Endothelial cell of umbilical vein (primary cell): ENCODE data around the gene LGALS7B. TPM values are rescaled to one million over a fixed set of nuclear protein-coding genes. Genes with fewer than 3 reads are reported as not detected.
"Not testable (repeated sequence)": the region's sequence is repeated elsewhere in the genome, so short reads cannot be mapped to it uniquely, and the experiment has no call there.

Experiments used
- BruUV-seq: library from RNA; stranded (reverse); fragments of 400-500 nt; replicated peaks from 2 replicates; lab custom pipeline; 2021; lab: Mats Ljungman, UMichigan
- CTCF ChIA-PET: fragments of 300-600, 350-600 bp; sonication (Branson Sonifier 250); formaldehyde crosslinking; loops from one replicate; lab custom pipeline; 2021; ENCODE audit warnings: antibody characterized with exemption, inconsistent platforms; lab: Charles Lee
- POLR2A ChIA-PET: fragments of 300-600, 350-600 bp; sonication (Branson Sonifier 250); formaldehyde crosslinking; loops from one replicate; lab custom pipeline; 2021; ENCODE audit warnings: antibody characterized with exemption, inconsistent platforms; lab: Charles Lee
- DNase-seq: peaks from one replicate; pipeline ENCODE4 v3.0.0-alpha.2; 2011; ENCODE audit warnings: low read depth, low spot score
- FAIRE-seq: peaks from 2 replicates; lab custom pipeline; 2011; peaks lifted over from hg19 to GRCh38; lab: Jason Lieb, UNC
- H2AFZ ChIP-seq: 2 replicates; pipeline ENCODE4 v1.6.0; 2012; ENCODE audit warnings: low read depth, low read length, control low read depth, inconsistent platforms
- H3K27ac ChIP-seq: 2 replicates; pipeline ENCODE4 v1.5.1; 2011; ENCODE audit warnings: low read depth, mild to moderate bottlenecking, control low read depth, low read length, moderate library complexity; ENCODE audit not compliant: insufficient read depth
- H3K27me3 ChIP-seq, 2 experiments: 2 replicates each; pipeline versions ENCODE4 v1.6.0 to v1.6.1; 2011; ENCODE audit warnings: low read length in 2 of 2, mixed read lengths in 1 of 2; ENCODE audit not compliant: control insufficient read depth in 2 of 2, insufficient read depth in 2 of 2
- H3K36me3 ChIP-seq, 2 experiments: 2 replicates in 1 of 2; 3 replicates in 1 of 2; pipeline ENCODE4 v1.5.1; 2011; ENCODE audit warnings: low read length in 2 of 2, mild to moderate bottlenecking in 1 of 2, moderate library complexity in 1 of 2; ENCODE audit not compliant: control insufficient read depth in 2 of 2, insufficient read depth in 2 of 2; ENCODE audit errors: extremely low read depth in 1 of 2
- H3K4me1 ChIP-seq: 3 replicates; pipeline ENCODE4 v1.5.1; 2011; ENCODE audit warnings: mild to moderate bottlenecking, low read length; ENCODE audit not compliant: control insufficient read depth, insufficient read depth; ENCODE audit errors: extremely low read depth
- H3K4me2 ChIP-seq: 2 replicates; pipeline ENCODE4 v1.6.1; 2011; ENCODE audit warnings: low read length, control low read depth, mixed read lengths; ENCODE audit not compliant: insufficient read depth
- H3K4me3 ChIP-seq, 3 experiments: fragments of 200-600 bp in 1 of 3; sonication (generic), shearing (Covaris generic) in 1 of 3; replicated peaks in 1 of 3; 2 replicates each; pipeline ENCODE4 v1.5.1; 2011 to 2016; ENCODE audit warnings: control low read depth in 3 of 3, low read length in 3 of 3, mild to moderate bottlenecking in 2 of 3, inconsistent platforms in 1 of 3, low read depth in 1 of 3, moderate library complexity in 1 of 3; ENCODE audit not compliant: insufficient read depth in 1 of 3
- H3K79me2 ChIP-seq: 2 replicates; pipeline ENCODE4 v1.6.0; 2012; ENCODE audit warnings: low read length, inconsistent platforms; ENCODE audit not compliant: control insufficient read depth, insufficient read depth
- H3K9ac ChIP-seq: replicated peaks from 2 replicates; pipeline ENCODE3; 2011; ENCODE audit warnings: low read length, control low read depth; ENCODE audit not compliant: insufficient read depth; ENCODE audit errors: extremely low read depth
- H3K9me1 ChIP-seq: replicated peaks from 3 replicates; pipeline ENCODE4 v1.6.0; 2011; ENCODE audit warnings: mild to moderate bottlenecking, low read length; ENCODE audit not compliant: control insufficient read depth, insufficient read depth; ENCODE audit errors: extremely low read depth
- H3K9me3 ChIP-seq: replicated peaks from 2 replicates; pipeline ENCODE4 v1.5.1; 2012; ENCODE audit warnings: low read length, inconsistent platforms; ENCODE audit not compliant: control insufficient read depth, insufficient read depth
- H4K20me1 ChIP-seq: replicated peaks from 2 replicates; pipeline ENCODE3; 2011; ENCODE audit warnings: mild to moderate bottlenecking, low read length; ENCODE audit not compliant: control insufficient read depth, insufficient read depth; ENCODE audit errors: extremely low read depth
- EZH2 ChIP-seq: IDR thresholded peaks from 2 replicates; pipeline ENCODE4 v1.6.1; 2012; ENCODE audit warnings: borderline replicate concordance, low read depth, mild to moderate bottlenecking, moderate library complexity, low read length, inconsistent platforms; ENCODE audit not compliant: severe bottlenecking
- FOS ChIP-seq: IDR thresholded peaks from 2 replicates; pipeline ENCODE4 v1.6.1; 2011; ENCODE audit warnings: mild to moderate bottlenecking, low read length, moderate library complexity, borderline replicate concordance; ENCODE audit not compliant: insufficient read depth
- GATA2 ChIP-seq: IDR thresholded peaks from 2 replicates; pipeline ENCODE4 v1.7.0; 2011; ENCODE audit warnings: low read depth, mild to moderate bottlenecking, moderate library complexity, mixed read lengths, low read length; ENCODE audit not compliant: insufficient read length, insufficient read depth
- JUN ChIP-seq: IDR thresholded peaks from 2 replicates; pipeline ENCODE4 v1.6.1; 2011; ENCODE audit warnings: borderline replicate concordance, low read depth; ENCODE audit not compliant: insufficient read length, insufficient read depth
- MYC ChIP-seq: IDR thresholded peaks from one replicate; pipeline ENCODE4 v1.6.1; 2011; ENCODE audit warnings: mild to moderate bottlenecking, low read depth, low read length
- POLR2A ChIP-seq: IDR thresholded peaks from 2 replicates; pipeline ENCODE4 v1.6.1; 2012; ENCODE audit warnings: low read depth, mild to moderate bottlenecking, control low read depth, low read length
- POLR2AphosphoS5 ChIP-seq: IDR thresholded peaks from 2 replicates; pipeline ENCODE4 v1.6.1; 2012; ENCODE audit warnings: low read depth, mild to moderate bottlenecking, control low read depth, low read length, moderate library complexity; ENCODE audit not compliant: insufficient read depth
- dilution Hi-C: fragments of 300-500 bp; cut with MboI; formaldehyde crosslinking; loops from one replicate; pipeline ENCODE4 v1.15.0; 2019; ENCODE audit warnings: low sequenced_read_pairs; ENCODE audit not compliant: extremely low pct_ligation_motif_present
- intact Hi-C: fragments of 100-400 bp; cut with micrococcal nuclease; formaldehyde crosslinking; loops from one replicate; pipeline ENCODE4 v1.10.0; 2022
- polyA plus RNA-seq, 4 experiments: library from polyadenylated mRNA; depleted of rRNA in 3 of 4; stranded (reverse) in 3 of 4; unstranded in 1 of 4; fragments of >200 nt; gene quantifications; 2 replicates each; pipeline versions ENCODE4 v1.2.1 to v1.2.3, GENCODE V29; 2011 to 2012; ENCODE audit warnings: missing spikeins in 1 of 4
- total RNA-seq: library from RNA; stranded (reverse); gene quantifications from 2 replicates; pipeline ENCODE4 v1.2.3, GENCODE V29; 2021
- TF ChIP-seq, protein P1 (sequence below): IDR thresholded peaks from 2 replicates; pipeline ENCODE4 v1.6.1; 2011; ENCODE audit not compliant: insufficient read depth, insufficient read length
- TF ChIP-seq, protein P2 (sequence below), 2 donors: IDR thresholded peaks; 1 replicate in 1 of 2; 2 replicates in 1 of 2; pipeline ENCODE4 v1.5.1; 2011; ENCODE audit warnings: low read length in 2 of 2, mild to moderate bottlenecking in 2 of 2, moderate library complexity in 2 of 2, control low read depth in 1 of 2, inconsistent platforms in 1 of 2, low read depth in 1 of 2; ENCODE audit not compliant: insufficient read depth in 1 of 2; ENCODE audit errors: extremely low read depth in 1 of 2

LGALS7B gene
- total and polyA plus RNA-seq, 2 donors (not counting 3 experiments of a cell fraction or from before 2014, with no cell fraction given): not detected

DNA sequence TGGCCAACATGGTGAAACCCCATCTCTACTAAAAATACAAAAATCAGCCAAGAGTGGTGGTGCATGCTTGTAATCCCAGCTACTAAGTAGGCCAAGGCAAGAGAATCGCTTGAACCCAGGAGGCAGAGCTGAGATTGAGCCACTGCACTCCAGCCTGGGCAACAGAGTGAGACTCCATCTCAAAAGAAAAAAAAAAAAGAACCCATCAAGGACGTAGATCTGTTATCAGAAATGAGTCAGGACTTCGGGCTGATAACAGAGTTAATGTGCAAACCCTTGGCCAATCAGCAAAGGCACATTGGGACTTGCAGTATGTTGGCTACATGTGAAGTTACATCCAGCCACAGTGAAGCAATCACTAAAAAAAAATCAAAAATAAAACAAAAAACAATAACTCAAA, 4.8 kb upstream of the LGALS7B start:
- CTCF ChIA-PET: interaction anchor here (2.9 kb wide), 1 partner anchor 15 kb away, joined by 9 read pairs; no protein-coding TSS in a partner anchor
- dilution Hi-C loops (no loop called here), intact Hi-C loops (no loop called here)
- Histone ChIP-seq H3K9me3 (no peaks in the 10 kb centered on the region), H3K79me2 (no peaks in the 10 kb centered on the region), H3K36me3 (no peaks in the 10 kb centered on the region), H3K4me3 (no peak overlapping the region), H4K20me1 (no peaks in the 10 kb centered on the region), H3K9me1 (no peaks in the 10 kb centered on the region), H3K4me2 (no peak overlapping the region), H3K9ac (no peak overlapping the region), H3K27me3 (peaks cover 0 to 5% of the 10 kb centered on the region in 2 experiments), H3K4me1 (no peaks in the 10 kb centered on the region), H2AFZ (no peak overlapping the region), H3K27ac (no peak overlapping the region)
- no peak for DNase-seq
- POLR2A ChIA-PET: no interaction called here
- no TSS peak for BruUV-seq
- FAIRE-seq: no peak
- TF ChIP-seq GATA2 (peak; percentile 53), POLR2AphosphoS5 (no peak)

DNA sequence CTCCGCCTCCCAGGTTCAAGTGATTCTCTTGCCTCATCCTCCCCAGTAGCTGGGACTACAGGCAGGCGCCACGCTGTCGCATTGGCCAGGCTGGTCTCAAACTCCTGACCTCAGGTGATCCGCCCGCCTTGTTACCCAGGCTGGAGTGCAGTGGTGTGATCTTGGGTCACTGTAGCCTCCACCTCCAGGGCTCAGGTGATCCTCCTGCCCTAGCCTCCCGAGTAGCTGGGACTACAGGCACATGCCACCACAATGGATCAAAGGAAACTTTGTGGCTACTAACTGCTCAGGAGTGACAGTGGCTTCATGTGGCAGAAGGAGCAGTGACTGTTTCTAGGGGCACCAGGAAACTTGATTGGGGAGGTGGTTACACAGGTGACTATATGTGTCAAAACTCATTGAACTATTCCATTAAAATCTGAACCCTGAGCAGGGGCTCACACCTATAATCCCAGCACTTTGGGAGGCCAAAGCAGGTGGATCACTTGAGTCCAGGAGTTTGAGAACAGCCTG, 3.8 kb upstream of the LGALS7B start:
- POLR2A ChIA-PET: no interaction called here
- DNase-seq (no peak), FAIRE-seq (no peak)
- Histone ChIP-seq H3K4me3 (no peak overlapping the region), H3K9me3 (no peaks in the 10 kb centered on the region), H4K20me1 (no peaks in the 10 kb centered on the region), H2AFZ (no peak overlapping the region), H3K27me3 (peaks cover 0 to 5% of the 10 kb centered on the region in 2 experiments), H3K79me2 (no peaks in the 10 kb centered on the region), H3K27ac (no peak overlapping the region), H3K9me1 (no peaks in the 10 kb centered on the region), H3K4me1 (no peaks in the 10 kb centered on the region), H3K4me2 (no peak overlapping the region), H3K9ac (no peak overlapping the region), H3K36me3 (no peaks in the 10 kb centered on the region)
- no TSS peak for BruUV-seq
- dilution Hi-C loops: no loop called here
- TF ChIP-seq GATA2 (no peak), JUN (no peak), POLR2A (no peak), FOS (no peak), MYC (no peak), POLR2AphosphoS5 (no peak), EZH2 (no peak)
- TF ChIP-seq, protein P1, sequence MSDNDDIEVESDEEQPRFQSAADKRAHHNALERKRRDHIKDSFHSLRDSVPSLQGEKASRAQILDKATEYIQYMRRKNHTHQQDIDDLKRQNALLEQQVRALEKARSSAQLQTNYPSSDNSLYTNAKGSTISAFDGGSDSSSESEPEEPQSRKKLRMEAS: no peak
- TF ChIP-seq, protein P2, sequence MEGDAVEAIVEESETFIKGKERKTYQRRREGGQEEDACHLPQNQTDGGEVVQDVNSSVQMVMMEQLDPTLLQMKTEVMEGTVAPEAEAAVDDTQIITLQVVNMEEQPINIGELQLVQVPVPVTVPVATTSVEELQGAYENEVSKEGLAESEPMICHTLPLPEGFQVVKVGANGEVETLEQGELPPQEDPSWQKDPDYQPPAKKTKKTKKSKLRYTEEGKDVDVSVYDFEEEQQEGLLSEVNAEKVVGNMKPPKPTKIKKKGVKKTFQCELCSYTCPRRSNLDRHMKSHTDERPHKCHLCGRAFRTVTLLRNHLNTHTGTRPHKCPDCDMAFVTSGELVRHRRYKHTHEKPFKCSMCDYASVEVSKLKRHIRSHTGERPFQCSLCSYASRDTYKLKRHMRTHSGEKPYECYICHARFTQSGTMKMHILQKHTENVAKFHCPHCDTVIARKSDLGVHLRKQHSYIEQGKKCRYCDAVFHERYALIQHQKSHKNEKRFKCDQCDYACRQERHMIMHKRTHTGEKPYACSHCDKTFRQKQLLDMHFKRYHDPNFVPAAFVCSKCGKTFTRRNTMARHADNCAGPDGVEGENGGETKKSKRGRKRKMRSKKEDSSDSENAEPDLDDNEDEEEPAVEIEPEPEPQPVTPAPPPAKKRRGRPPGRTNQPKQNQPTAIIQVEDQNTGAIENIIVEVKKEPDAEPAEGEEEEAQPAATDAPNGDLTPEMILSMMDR (IDR thresholded peaks at IDR 0.05; ENCODE audit: extremely low read depth in 1 of 2, insufficient read depth in 1 of 2, low read depth in 1 of 2, low read length in 2 of 2): no peak
- CTCF ChIA-PET: no interaction called here
- intact Hi-C loops: no loop called here

DNA sequence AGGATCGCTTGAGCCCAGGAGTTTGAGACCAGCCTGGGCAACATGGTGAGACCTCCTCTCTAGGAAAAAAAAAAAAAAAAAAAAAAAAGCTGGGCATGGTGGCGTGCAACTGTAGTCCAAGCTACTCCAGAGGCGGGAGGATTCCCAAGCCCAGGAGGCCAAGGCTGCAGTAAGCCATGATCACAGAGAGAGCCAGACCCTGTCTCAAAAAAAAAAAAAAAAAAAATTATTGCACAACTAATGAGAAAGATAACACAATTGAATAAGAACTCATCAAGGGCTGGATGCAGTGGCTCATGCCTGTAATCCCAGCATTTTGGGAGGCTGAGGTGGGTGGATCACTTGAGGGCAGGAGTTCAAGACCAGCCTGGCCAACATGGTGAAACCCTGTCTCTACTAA, 2.9 kb upstream of the LGALS7B start:
- CTCF ChIA-PET, BruUV-seq, POLR2A ChIA-PET: not testable (repeated sequence)

More for the DNA sequence above, 2.9 kb upstream of the LGALS7B start:
- H3K36me3 ChIP-seq, H3K9me1 ChIP-seq, H3K4me2 ChIP-seq, H3K4me1 ChIP-seq, H4K20me1 ChIP-seq, H3K9ac ChIP-seq, dilution Hi-C loops, H3K4me3 ChIP-seq, H3K27ac ChIP-seq, H3K27me3 ChIP-seq, H3K79me2 ChIP-seq, DNase-seq, H3K9me3 ChIP-seq, FAIRE-seq, intact Hi-C loops, H2AFZ ChIP-seq: not testable (repeated sequence)
